GM12892 (cell line): ENCODE data around the gene PCDHB10.
"Not testable (repeated sequence)": the region's sequence is repeated elsewhere in the genome, so short reads cannot be mapped to it uniquely, and the experiment has no call there.

Experiments used
- POLR2A ChIP-seq: IDR thresholded peaks from 2 replicates; pipeline ENCODE4 v1.6.1; 2011; ENCODE audit warnings: low read depth, low read length, control low read depth
- POLR2AphosphoS5 ChIP-seq: IDR thresholded peaks from 2 replicates; pipeline ENCODE4 v1.6.1; 2011; ENCODE audit warnings: low read depth, low read length, control low read depth

- TF ChIP-seq POLR2A, POLR2AphosphoS5: not testable (repeated sequence)
These were observed 14.5 kb upstream of the PCDHB10 start, which contains the start of gene PCDHB8 for GRCh38 chr5:141177577-141178191.
